Measurements from ENCODE around the gene OSCP1. TPM values are rescaled to one million over a fixed set of nuclear protein-coding genes. Genes with fewer than 3 reads are reported as not detected.

Gene OSCP1
- total RNA-seq, 2 experiments from 2014 or later: 2.3 to 2.7 TPM

DNA sequence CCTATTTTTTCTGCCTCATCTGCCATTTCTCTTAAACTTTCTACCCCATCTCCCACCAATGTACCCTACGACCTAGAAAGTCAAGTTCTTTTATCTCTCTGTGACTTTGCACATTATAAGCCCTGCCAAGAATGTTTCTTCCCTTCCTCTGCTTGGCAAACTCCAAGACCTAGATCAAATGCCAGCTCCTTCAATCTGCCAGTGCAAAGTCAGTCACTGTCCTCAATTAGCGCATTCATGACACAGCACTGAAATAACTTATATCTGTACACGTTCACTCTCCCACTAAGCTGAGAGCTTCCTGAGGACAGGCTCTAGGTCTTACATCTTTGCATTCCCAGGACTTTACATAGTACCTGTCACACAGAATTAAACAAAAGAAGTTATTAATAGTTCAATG is 31.1 kb downstream of the OSCP1 start:
- ChIA-PET CTCF (interaction anchor here (0.7 to 1.9 kb wide), 6 partner anchors 39 to 270 kb away, joined by 3 to 7 read pairs (median 4); partner anchors contain the start of genes EVA1B, SH3D21 and TRAPPC3), POLR2A (no interaction called here)

DNA sequence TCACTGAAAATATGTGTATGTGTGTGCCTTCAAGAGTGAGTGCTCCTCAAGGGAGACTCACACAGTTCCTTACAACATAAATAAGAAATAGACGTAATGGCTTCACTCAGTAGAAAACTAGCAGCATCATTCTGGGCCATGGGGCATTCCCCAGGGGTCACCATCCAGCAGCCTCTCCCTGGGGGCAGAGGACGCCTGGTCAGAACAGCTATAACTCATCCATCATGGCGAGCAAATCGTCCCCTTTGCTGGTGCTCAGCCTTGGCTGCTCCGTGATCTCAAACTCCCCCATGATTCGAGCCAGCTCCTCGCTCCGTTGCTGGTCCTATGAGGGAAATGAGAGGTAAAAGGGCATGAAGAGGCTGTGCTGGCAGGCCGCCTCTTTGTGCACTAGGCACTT is 32.3 kb downstream of the OSCP1 start:
- CTCF ChIA-PET: interaction anchor here (0.7 kb wide), 1 partner anchor 72 kb away, joined by 3 read pairs; no protein-coding TSS in a partner anchor
- POLR2A ChIA-PET: no interaction called here

DNA sequence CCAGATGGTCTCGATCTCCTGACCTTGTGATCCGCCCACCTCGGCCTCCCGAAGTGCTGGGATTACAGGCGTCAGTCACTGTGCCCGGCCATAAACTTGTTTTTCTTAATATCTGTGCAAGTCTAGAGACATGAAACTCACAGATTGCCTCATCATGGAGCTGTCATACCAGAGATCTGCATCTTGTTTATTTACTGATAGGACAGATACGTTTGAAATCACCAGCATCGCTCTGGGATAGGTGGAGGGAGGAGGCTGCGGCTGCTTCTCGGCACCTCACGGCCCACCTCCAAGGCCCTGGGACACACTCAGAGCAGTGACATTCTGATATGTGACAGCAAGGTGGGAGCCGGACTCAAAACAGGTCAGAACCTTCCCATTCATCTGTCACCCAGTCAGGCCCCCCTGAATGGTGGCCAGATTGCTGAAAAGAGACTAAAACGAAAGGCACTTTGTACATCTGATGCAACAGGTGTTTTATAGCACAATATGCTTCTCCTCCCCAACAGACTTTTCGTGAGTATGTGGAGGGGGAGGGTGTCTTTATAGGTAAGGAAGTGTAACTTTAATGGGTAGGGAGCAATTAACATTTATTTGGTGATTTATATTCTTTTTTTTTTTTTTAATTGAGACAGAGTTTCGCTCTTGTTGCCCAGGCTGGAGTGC is 34.5 kb downstream of the OSCP1 start:
- CTCF ChIA-PET: no interaction called here

DNA sequence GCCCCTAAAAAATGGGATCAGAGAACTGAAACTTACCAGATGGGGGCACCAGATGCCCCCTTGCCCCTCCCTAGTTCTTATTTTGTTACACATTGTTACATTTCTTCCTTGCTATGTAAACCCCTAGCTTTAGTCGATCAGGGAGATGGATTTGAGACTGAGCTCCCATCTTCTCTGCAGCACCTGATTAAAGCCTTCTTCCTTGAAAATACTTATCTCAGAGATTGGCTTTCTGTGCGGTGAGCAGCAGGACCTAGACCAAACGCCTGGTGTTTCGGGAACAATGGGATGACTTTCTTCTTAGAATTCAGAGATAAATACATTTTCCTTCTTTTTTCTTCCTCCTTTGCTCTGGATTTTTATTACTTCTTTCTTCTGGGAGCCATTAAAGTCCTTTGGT is 35.9 kb downstream of the OSCP1 start:
- ChIA-PET POLR2A (no interaction called here), CTCF (no interaction called here)

More for the DNA sequence above, 34.5 kb downstream of the OSCP1 start:
- POLR2A ChIA-PET: no interaction called here

DNA sequence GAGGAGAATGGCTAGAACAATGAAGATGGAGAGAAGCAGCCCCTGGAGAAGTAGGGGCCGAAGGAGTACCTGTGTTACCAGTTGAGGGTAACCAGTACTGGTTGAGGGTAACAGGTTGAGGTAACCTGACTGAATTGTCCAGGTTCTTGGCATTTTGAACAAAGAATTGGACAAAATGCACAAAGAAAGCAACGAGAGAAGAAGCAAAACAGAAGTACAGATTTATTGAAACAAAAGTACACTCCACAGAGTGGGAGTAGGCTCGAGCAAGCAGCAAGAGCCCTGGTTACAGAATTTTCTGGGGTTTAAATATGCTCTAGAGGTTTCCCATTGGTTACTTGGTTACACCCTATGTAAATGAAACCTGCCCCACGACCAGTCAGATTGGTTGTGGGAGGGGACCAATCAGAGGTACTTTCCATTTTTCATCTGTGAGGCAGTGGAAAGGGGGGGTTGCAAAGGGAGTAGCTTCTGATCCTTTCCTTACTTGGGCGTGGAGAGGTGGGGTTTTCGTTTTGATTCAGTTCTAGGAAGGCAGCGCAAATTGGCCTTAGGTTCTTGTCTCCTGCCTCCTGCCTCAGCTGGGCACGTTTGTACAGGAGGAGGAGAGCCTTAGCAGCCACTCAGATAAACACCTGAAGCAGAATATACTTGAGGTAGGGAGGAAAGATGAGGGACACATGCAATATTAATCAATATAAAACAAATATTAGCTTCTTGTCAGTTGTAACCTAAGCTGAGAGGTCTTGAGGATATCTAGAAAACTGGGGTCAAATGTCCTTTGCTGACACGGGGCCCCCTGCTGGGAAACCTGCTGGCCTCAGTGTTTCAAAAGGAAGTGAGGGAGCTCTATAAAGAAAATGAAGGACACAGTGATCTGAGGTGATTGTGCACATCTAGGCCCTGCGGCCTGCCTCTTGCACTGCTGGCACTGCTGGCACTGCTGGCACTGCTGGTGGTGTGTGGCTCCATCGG is 38.3 kb downstream of the OSCP1 start:
- ChIA-PET CTCF (interaction anchor here (0.6 to 1.4 kb wide), 9 partner anchors 9 to 122 kb away, joined by 3 to 4 read pairs (median 3); partner anchors contain the start of gene LSM10), POLR2A (interaction anchor here (0.7 to 1.1 kb wide), 2 partner anchors 11 to 14 kb away, joined by 4 read pairs; partner anchors contain the start of gene LSM10)

DNA sequence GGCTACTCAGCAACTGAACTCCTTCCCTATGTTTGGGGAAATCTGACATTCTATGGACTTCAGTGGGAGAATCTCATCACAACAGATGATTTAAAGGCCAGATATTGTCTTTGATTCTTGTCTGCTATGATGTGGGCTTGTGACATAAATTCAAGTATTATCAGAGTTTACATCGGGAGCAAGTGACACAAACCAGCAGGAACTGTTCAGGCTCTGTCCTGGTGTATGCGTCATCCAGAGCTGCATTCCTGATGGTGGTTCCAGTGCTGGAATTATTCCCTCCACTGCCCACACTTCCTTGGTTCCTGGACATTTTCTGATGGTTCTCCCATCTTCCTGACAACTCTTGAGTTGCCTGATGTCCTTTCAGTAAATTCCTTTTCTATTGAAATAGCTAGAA is 41.8 kb downstream of the OSCP1 start:
- CTCF ChIA-PET: no interaction called here
- POLR2A ChIA-PET: interaction anchor here (0.7 kb wide), 1 partner anchor 36 kb away, joined by 4 read pairs; no protein-coding TSS in a partner anchor

DNA sequence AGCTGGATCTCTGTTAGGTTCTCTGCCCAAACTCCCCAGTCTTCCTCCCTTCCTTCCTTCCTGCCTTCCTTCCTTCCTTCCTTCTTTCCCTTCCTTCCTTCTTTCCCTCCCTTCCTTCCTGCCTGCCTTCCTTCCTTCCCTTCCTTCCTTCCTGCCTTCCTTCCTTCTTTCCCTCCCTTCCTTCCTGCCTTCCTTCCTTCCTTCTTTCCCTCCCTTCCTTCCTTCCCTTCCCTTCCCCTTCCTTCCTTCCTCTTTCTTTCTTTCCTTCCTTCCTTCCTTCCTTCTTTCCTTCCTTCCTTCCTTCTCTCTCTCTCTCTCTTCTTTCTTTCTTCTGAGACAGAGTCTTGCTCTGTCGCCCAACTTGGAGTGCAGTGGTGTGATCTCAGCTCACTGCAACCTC is 43.8 kb downstream of the OSCP1 start:
- CTCF ChIA-PET: interaction anchor here (0.6 kb wide), 1 partner anchor 1090 kb away, joined by 3 read pairs; no protein-coding TSS in a partner anchor
- POLR2A ChIA-PET: no interaction called here

DNA sequence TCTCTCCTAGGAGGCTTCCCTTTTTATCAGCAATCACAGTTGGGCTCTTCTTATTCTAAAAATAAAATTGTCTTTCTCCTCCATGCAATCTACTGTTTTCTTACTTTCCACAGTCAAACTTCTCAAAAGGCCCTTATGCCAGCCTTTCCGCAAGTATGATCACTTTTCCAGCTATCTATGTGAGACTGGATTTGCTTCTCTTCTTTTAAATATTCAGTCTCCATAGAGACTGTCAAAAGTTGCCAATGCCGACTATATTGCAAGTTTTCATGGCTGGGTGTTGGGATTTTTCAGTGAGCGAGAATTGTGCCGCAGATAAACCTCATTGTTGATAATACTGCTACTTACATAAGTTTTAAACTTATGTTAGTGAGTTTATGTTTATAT is 47.8 kb downstream of the OSCP1 start:
- POLR2A ChIA-PET: interaction anchor here (0.6 kb wide), 1 partner anchor 1051 kb away, joined by 3 read pairs; no protein-coding TSS in a partner anchor

DNA sequence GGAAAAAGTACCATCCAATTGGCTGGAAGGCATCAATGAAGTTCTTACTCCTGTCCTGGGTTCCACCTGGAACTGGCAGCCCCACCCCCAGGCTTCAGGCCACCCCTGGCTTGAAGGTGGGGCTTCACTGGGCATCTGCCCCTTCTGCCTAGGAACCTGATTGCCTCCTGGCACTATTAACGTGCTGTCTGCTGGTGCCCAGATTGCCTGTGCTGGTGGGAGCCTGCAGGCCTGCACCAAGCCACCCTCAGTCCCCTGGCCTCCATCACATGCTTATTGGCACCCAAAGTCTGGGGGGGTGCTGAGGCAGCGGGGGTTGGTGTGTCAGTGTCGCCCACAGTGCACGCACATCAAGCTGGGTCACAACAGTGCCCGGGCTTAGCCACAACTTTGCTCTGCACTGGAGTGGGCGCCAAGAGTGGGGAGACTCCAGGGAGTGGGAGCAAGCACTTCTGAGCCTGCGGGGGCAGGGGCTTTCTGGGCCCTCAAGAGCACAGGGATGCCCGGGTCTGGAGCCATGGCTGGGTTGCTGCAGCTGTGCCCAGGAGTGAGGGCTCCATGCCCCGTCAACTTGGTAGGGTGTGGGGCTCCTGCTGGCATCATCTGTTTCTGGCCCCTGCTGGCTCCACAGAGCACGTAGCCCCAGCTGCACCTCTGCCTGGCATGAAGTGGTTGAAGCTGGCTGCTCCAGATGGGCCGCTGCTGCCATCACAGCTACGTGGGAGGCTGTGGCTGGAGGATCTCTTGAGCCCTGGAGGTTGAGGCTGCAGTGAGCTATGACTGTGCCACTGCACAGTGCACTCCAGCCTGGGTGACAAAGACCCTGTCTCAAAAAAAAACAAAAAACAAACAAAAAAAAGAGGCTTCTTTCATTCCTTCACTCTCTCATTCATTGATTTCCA is 48.4 kb downstream of the OSCP1 start:
- ChIA-PET CTCF (interaction anchor here (1.1 to 1.6 kb wide), 5 partner anchors 10 to 303 kb away, joined by 3 to 5 read pairs (median 3); no protein-coding TSS in a partner anchor), POLR2A (interaction anchor here (0.6 to 6.1 kb wide), 2 partner anchors 15 to 1052 kb away, joined by 3 to 104 read pairs; partner anchors contain the start of gene STK40)

More for the DNA sequence above, 47.8 kb downstream of the OSCP1 start:
- CTCF ChIA-PET: interaction anchor here (1.1 kb wide), 1 partner anchor 10 kb away, joined by 3 read pairs; no protein-coding TSS in a partner anchor

DNA sequence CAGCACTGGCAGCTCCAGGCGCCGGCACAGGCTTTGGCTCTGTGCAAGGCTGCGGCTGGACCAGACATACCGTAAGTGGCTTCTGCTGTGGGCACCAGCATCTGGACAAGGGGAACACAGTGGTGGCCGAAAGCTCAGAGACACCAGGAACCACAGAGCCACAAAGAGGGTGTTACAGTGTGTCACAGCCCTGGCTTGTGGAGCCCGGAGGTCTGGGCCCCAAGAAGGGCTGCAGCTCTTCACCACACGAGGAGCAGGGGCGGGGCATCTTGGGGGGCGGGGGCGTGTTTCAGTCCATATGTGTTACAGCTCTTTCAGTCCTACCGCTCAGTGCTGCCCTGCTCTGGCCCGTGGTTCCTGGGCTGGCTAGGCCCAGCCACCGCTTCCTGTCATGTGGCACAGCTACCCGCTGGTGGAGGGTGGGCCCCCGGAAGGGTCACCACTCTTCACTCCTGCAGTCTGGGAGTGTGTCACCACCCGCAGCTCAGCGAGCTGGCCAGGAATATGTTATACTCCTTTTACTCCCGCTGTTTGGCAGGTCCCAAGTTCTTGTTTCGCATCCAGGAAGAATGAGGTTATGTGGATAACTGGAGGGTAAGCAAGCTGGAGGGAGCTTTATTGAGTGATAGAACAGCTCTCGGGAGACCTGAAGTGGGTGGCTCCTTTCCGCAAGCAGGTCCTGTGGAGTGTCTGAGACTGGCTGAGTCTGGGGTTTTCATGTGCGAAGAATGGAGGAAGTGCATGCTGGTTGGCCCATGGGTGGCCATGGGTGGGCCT is 49.2 kb downstream of the OSCP1 start:
- POLR2A ChIA-PET: interaction anchor here (1.0 to 6.1 kb wide), 3 partner anchors 11 to 94 kb away, joined by 4 to 104 read pairs (median 4); partner anchors contain the start of genes SH3D21 and STK40

DNA sequence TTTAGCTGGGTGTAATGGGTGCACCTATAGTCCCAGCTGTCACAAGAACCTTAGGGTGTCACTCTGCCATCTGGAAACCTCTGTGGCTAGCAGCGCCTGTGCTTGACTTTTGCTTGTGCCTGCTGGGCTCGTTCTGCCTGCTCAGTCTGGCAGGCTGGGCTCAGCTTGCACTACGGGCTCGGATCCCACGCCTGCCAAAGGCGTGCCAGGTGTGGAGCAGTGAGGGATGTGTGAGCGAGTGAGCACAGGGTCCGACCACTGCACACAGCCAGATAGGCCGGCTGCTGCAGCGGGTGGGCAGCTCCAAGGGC is 49.8 kb downstream of the OSCP1 start:
- POLR2A ChIA-PET: interaction anchor here (0.7 to 6.1 kb wide), 4 partner anchors 12 to 94 kb away, joined by 3 to 104 read pairs (median 4); partner anchors contain the start of genes SH3D21 and STK40

More for the DNA sequence above, 49.2 kb downstream of the OSCP1 start:
- CTCF ChIA-PET: interaction anchor here (0.6 to 1.6 kb wide), 8 partner anchors 11 to 302 kb away, joined by 3 to 5 read pairs (median 3); no protein-coding TSS in a partner anchor

DNA sequence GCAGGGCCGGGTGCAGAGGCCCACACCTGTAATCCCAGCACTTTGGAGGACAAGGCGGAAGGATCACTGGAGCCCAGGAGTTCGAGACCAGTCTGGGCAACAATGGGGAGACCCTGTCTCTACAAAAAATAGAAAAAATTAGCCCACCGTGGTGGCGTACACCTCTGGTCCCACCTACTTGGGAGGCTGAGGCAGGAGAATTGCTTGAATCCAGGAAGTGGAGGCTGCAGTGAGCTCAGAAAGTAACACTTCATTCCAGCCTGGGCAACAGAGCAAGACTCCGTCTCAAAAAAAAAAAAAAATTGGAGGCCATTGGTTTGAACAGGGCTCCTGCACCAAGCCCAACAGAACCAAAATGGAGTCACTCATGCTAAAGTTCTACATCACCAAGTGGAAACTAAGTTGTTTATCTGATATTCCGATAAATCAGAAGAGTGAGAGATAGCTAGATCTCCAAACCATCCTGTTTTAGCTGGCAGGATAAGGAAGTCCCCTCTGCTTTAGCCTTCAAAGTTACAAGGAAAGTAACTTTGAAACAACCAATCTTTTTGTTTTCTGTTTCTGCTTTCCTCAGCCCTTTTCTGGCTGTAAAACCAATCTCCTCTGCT is 51.8 kb downstream of the OSCP1 start:
- ChIA-PET CTCF (interaction anchor here (0.7 to 3.2 kb wide), 6 partner anchors 10 to 210 kb away, joined by 3 to 16 read pairs (median 4); no protein-coding TSS in a partner anchor), POLR2A (interaction anchor here (0.6 to 6.1 kb wide), 4 partner anchors 12 to 1062 kb away, joined by 3 to 104 read pairs (median 4); partner anchors contain the start of gene STK40)

More for the DNA sequence above, 49.8 kb downstream of the OSCP1 start:
- CTCF ChIA-PET: interaction anchor here (0.8 to 1.6 kb wide), 7 partner anchors 11 to 302 kb away, joined by 3 to 5 read pairs (median 3); no protein-coding TSS in a partner anchor

DNA sequence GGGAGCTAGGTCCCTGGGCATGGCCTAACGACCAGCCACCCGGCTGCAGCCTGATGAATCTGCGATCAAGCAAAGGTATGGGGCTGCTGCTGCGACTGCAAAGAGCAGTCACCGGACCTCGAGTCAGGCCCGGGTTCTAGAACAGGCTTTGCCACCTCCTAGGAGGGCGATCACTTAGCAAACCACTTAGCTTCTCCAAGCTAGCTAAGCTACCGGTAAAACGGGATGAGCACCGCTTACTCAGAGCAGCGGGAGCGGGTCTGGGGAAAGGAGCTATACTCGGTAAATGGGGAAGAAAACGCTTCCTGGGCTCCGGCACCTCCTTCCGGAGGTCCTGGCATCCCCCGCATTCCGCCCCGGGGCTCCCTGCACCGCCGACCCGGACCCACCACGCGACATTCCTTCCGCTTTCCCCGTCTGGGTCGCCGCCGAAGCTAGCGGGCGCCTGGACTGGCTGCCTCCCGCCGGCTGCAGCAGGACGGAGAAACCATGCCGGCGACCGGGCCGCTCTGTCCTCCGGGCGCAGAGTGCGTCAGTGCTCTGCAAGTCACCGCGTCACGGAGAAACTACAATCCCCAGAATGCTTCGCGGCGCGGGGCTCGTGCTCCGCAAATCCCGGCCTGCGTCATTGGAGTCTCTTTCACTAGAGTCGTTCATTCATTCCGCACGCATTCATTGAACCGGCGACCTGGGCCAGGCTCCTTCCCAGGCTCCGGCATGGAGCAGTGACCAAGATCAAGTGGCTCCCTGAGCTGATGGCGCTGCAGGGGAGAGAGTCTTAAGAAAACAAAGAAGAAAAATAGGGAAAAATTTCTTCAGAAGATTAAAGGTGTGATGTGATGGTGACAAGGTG is 52.6 kb downstream of the OSCP1 start, which contains the start of gene LSM10:
Gene LSM10 (minus strand): TSS at position 531 of the 853 bp plus-strand sequence. CDS start 3,779 bp downstream, outside the sequence.
- CTCF ChIA-PET: interaction anchor here (0.7 to 3.2 kb wide), 8 partner anchors 8 to 248 kb away, joined by 3 to 16 read pairs (median 4); no protein-coding TSS in a partner anchor
- POLR2A ChIA-PET: interaction anchor here (0.6 to 6.1 kb wide), 8 partner anchors 11 to 1063 kb away, joined by 3 to 104 read pairs (median 4); partner anchors contain the start of genes SH3D21, STK40 and THRAP3

DNA sequence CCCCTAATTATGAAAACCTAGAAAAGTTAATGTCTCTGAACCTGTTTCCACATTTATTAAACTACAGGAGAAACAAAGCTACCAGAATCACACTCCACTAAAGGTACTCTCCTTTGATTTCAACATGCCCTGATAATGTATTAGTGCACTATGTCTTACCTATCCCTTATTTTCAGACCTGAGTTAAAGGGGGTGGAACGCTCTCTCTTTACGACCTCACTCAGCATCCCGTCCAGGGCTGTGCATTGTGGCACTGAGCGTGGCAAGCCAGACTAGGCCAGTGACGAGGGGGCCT is 53.2 kb downstream of the OSCP1 start:
- POLR2A ChIA-PET: interaction anchor here (0.6 to 6.1 kb wide), 5 partner anchors 10 to 1578 kb away, joined by 3 to 104 read pairs (median 6); partner anchors contain the start of genes SH3D21, STK40 and THRAP3
- CTCF ChIA-PET: interaction anchor here (0.7 to 3.2 kb wide), 6 partner anchors 9 to 247 kb away, joined by 3 to 16 read pairs (median 4); no protein-coding TSS in a partner anchor

DNA sequence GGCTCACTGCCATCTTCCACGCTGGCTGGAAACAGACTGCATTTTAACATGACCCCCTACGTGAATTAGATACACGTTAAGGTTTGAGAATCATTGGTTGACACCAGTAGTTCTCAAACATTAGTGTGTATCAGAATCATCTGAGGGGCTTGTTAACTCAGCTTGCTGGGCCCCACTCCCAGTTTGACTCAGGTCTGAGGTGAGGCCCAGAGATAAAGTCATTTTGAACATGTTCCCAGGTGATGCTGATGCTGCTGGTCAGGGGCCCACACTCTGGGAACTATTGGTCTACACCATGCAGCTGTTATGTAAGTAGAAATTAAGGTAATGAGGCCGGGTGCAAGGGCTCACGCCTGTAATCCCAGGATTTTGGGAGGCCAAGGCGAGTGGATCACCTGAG is 53.9 kb downstream of the OSCP1 start:
- CTCF ChIA-PET: interaction anchor here (1.0 to 3.2 kb wide), 2 partner anchors 9 to 54 kb away, joined by 4 to 16 read pairs; no protein-coding TSS in a partner anchor
- POLR2A ChIA-PET: interaction anchor here (0.6 to 6.1 kb wide), 6 partner anchors 10 to 1644 kb away, joined by 3 to 104 read pairs (median 4); partner anchors contain the start of genes SH3D21 and STK40
